Right ventricle myocardium inferior (tissue), 1 donor: ENCODE data around the gene DNASE1L3. TPM values are rescaled to one million over a fixed set of nuclear protein-coding genes. Genes with fewer than 3 reads are reported as not detected.
"Not testable (repeated sequence)": the region's sequence is repeated elsewhere in the genome, so short reads cannot be mapped to it uniquely, and the experiment has no call there.

ENCODE experiments used
- ATAC-seq: fragments of 200-7000 bp; cut with Tn5 transposase; one replicate; pipeline ENCODE4 v1.9.1; 2020; ENCODE audit warnings: mild to moderate bottlenecking, moderate library complexity
- DNase-seq: peaks from one replicate; pipeline ENCODE4 v3.0.0; 2021; ENCODE audit errors: missing footprints
- intact Hi-C: fragments of 100-400 bp; cut with DNase I; formaldehyde crosslinking; loops from one replicate; pipeline ENCODE4 v1.11.0; 2022
- total RNA-seq: library from RNA; stranded (reverse); fragmentation: NEBNext Ultra II Directional; extraction: Animal tissue kit (Norgen Biotek cat#: 25700); gene quantifications from one replicate; pipeline ENCODE4 v1.2.1, GENCODE V29; 2021
- donor health status: DM: no; HTN: yes; CAD: no; lungs with severe emphysema.

The DNASE1L3 gene
- total RNA-seq, 1 donor from 2014 or later: 2.1 TPM

DNA sequence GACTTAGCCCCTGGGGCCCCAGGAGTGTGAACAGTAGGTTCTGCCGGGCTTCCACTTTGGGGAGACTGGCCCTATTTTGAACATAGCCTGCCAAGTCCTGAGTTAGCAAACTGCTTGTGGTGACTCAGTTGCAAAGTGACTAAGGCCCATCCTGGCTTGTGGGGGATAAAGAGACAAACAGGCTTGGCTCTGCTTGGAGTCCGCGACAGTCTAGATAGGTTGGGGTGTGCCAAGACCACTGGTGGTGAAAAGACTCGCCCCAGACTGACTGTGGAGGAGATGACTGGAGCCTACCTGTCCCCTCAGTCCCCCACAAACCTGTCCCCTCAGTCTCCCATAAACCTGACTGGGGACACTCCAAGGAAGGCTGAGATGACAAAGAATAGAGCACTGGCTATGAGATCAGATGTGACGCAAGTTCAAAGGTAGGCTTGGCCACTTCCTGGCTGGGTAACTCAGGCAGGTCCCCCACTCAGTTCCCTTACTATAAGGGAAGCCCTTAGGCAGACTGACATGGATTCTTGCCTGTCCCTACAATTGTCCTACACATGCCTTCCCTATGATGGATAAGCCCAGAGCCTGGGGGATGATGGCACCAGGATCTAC, 4.3 kb downstream of the DNASE1L3 start:
- intact Hi-C loops: no loop called here
- DNase-seq (no peak), ATAC-seq (no peak)

DNA sequence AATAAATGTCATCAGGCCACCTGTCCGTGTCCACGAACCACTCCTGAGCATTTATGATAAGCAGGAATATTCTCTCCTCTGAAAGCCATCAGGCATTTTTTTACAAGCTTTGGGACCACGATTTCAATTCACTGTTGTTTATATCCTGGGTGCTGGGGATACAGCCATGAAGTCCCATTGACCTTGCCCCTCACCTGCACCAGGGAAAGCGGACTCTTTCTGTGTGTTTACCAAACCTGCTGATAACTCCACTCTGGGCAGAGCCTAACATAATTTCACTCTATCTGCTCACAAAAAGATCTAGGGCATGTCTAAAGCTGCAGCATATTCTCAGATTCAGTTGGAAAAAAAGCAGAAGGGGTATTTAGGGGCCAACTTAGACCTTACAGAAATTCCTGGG, 4.8 kb downstream of the DNASE1L3 start:
- DNase-seq (no peak), ATAC-seq (no peak)
- intact Hi-C loops: no loop called here

GRCh38 chr3:58204720-58205119, 6.1 kb downstream of the DNASE1L3 start:
- intact Hi-C loops: no loop called here
- ATAC-seq (no peak), DNase-seq (no peak)

GRCh38 chr3:58203541-58203940, 7.2 kb downstream of the DNASE1L3 start:
- no peak for ATAC-seq
- no peak for DNase-seq
- intact Hi-C loops: no loop called here

- ATAC-seq (no peak), DNase-seq (no peak)
- intact Hi-C loops: no loop called here
These were observed 7.8 kb downstream of the DNASE1L3 start for GRCh38 chr3:58202917-58203360.

DNA sequence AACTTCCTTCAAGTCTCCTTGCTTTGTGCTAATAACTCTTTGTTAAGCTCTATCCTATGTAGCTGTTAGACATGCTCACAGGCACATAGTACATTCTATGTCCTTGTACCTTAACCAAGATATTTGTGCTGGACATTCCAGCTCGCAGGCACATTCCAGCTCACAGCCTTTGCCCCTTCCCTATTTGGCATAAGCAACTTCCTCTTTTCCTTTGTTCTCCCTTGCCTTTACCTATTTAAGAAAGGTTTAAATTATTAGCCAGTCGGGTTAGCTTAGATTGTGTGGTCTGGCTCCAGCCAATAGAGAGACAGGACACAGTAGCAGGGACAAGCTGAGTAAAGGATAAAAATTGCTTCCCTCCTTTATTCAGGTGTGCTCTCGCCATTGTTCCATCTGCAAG, 9.3 kb downstream of the DNASE1L3 start:
- intact Hi-C loops, ATAC-seq: not testable (repeated sequence)

GRCh38 chr3:58200846-58201355, 9.9 kb downstream of the DNASE1L3 start:
- DNase-seq (no peak), ATAC-seq (no peak)
- intact Hi-C loops: no loop called here

More for the DNA sequence above, 9.3 kb downstream of the DNASE1L3 start:
- DNase-seq: not testable (repeated sequence)

DNA sequence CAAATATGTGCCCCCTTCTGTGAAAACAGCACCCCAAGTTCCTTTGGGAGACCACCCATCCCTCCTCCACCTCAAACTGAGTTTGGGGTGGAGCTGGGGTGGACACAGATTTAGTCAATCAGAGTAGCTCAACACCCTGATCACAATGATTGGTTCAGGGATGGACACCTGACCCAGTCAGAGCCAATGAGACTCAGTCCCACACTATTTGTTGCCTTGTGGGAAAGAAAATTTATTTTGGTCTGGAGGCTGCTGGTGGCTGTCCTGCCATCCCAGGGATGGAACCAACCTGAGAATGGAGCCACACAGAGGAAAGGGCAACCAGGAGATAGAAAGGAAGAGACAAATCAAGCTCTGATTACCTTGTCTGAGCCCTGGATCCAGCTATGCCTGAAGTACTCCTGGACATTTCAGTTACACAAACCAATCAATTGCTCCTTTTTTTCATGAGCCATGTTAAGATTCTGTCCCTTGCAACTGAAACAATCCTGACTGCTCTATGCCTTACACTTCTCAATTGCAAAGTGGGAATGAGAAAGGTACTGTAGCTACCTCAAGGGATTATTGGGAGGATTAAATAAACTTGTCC, 10.6 kb downstream of the DNASE1L3 start:
- intact Hi-C loops: no loop called here
- DNase-seq: no peak
- peak; percentile 16 for ATAC-seq

DNA sequence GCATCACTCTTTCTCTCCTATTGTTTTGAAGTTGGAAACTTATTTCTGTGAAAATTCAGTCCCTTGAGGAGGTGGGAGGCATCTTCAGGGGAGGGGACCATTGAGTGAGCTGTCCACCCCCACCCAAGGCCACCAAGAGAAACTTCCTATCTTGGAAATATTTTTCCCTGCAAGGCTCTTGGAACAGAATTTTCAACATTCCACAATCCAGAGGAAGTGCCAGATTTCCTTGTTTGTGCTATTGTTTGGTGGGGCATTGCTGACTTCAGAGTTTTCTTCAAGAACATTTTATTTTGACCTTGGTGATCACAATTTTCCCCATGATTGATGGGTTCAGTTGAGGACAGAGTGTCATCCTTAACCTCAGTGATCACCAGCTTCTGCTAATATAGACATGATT, 12.0 kb downstream of the DNASE1L3 start:
- DNase-seq (no peak), ATAC-seq (no peak)
- intact Hi-C loops: no loop called here

DNA sequence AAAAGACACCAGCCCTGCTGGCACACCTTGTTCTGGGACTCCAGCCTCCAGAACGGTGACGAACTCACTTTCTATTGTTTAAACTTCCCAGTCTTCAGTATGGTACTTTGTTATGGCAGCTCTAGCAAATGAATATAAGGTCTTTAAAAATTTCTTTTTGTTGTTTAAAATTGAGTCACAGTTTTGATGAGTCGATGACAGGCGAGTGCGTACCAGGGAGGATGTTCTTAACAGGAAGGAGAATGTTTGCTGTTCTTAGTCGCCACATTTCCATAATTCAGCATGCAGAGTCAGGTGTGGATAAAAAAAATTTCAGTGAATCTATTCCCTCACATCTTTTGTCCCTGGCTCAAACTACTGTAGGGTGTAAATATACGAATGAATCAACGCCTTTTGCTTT, 12.4 kb downstream of the DNASE1L3 start:
- no peak for ATAC-seq
- DNase-seq: no peak
- intact Hi-C loops: no loop called here

- DNase-seq: no peak
- intact Hi-C loops: no loop called here
- ATAC-seq: no peak
These were observed 13.2 kb downstream of the DNASE1L3 start for GRCh38 chr3:58197588-58197987.

DNA sequence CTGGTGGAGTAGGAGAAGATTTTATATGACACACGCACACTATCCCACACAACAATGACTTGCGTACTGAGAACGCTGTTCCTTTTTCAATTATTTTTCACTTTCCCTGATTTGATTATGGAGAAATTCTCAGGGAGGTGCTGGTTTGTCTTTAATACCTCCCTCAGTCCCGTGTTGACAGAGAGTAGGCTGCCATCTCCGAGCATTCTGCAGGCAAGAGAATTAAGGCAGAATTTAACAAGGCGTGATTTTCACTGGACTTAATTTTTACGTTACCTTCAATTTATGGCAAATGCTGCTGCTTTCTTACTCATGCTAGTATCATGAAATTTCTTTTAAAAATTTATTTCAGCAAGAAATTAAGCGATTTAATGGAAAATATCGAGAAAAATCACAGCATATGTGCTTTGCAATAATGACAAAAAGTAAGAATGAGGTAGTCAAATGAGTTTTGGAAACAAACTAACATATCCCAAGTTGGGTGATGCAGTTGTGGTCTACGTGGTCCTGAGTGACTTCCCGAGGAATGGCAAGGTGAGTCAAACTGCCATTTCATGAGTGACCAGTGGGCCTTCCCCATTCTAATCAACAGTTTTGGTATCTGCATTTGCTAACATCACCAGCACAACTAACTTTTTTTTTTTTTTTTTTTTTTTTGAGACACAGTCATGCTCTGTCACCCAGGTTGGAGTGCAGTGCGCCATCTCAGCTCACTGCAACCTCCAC, 16.9 kb downstream of the DNASE1L3 start:
- DNase-seq (no peak), ATAC-seq (no peak)
- intact Hi-C loops: no loop called here

- intact Hi-C loops: no loop called here
- ATAC-seq (no peak), DNase-seq (no peak)
These were observed 18.7 kb downstream of the DNASE1L3 start for GRCh38 chr3:58192069-58192468.

GRCh38 chr3:58191361-58191991, 19.3 kb downstream of the DNASE1L3 start:
- intact Hi-C loops: no loop called here
- ATAC-seq (no peak), DNase-seq (no peak)

GRCh38 chr3:58190882-58191281, 19.9 kb downstream of the DNASE1L3 start:
- intact Hi-C loops: no loop called here
- ATAC-seq: no peak
- no peak for DNase-seq

DNA sequence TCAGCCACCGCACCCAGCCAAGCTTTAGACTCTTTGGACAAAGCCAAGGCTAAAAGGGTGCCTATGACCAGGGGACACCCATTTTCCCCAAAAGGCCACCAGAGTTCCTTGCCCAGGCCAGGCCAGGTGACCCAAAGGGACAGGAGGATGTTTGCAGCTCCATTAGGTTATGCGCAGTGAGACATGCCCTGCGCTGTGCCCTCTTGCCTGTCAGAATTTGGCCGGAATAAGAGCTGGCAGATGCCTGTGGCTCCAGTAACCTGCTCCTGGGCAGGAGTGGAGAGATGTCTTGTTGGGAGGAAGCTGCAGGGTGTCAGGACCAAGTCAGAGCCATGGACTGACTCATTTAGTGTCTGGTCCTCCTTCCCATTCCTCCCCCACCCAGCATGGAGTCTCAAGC, 20.5 kb downstream of the DNASE1L3 start:
- ATAC-seq (no peak), DNase-seq (no peak)
- intact Hi-C loops: no loop called here

DNA sequence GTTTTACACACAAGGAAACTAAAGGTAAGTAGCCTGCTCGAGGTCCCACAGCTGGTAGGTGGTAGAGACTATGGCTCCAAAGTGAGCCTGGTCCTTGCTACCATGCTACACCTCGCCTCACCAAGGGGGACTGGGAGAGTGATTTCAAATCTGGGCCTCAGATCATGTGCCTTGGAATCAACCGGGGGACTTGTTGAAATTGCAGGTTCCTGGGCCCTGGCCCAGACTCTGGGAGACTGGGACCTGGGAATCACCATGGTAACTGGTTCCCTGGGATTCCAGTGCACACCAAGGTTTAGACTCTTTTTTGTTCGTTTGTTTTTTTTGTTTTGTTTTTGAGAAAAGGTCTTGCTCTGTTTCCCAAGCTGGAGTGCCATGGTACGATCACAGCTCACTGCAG, 21.1 kb downstream of the DNASE1L3 start:
- intact Hi-C loops: loop anchor here (2.0 kb wide), 1 partner anchor 27 kb away; no protein-coding TSS in a partner anchor
- ATAC-seq: no peak

GRCh38 chr3:58188921-58189451, 21.8 kb downstream of the DNASE1L3 start:
- no peak for DNase-seq
- intact Hi-C loops: loop anchor here (2.0 kb wide), 1 partner anchor 28 kb away; no protein-coding TSS in a partner anchor
- ATAC-seq: peak; percentile 47

More for the DNA sequence above, 21.1 kb downstream of the DNASE1L3 start:
- DNase-seq: no peak

DNA sequence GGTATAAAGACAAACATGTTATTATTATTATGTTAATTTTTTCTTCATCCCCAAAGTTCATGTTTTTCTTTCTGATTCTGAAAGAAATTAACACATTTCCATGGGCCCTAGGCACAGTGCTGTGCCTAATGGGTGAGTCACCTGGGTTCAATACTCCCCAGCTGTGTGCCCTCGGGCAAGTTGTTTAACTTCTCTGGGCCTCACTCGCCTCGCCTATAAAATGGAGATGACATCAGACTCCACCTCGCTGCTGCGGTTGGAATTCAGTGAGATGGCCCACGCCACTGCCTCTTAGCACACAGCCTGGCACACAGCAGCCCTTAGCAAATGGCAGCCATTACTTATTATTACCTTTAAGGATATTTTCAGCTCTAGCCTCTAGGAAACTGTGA, 22.6 kb downstream of the DNASE1L3 start:
- intact Hi-C loops: loop anchor here (2.0 kb wide), 1 partner anchor 29 kb away; no protein-coding TSS in a partner anchor
- DNase-seq (no peak), ATAC-seq (no peak)
